HUES6 (cell line): Measurements from ENCODE around the gene SDHA.
"Not testable (repeated sequence)": the region's sequence is repeated elsewhere in the genome, so short reads cannot be mapped to it uniquely, and the experiment has no call there.

ENCODE experiments used
- H3K27ac ChIP-seq: 2 replicates; pipeline ENCODE4 v1.7.0; 2013; ENCODE audit warnings: low read depth, mild to moderate bottlenecking, low read length, inconsistent platforms
- H3K27me3 ChIP-seq: 2 replicates; pipeline ENCODE4 v1.6.1; 2013; ENCODE audit warnings: low read length; ENCODE audit not compliant: control insufficient read depth, insufficient read depth
- H3K36me3 ChIP-seq: 2 replicates; pipeline ENCODE4 v1.6.1; 2013; ENCODE audit warnings: low read length; ENCODE audit not compliant: control insufficient read depth, insufficient read depth
- H3K4me1 ChIP-seq: 2 replicates; pipeline ENCODE4 v1.6.1; 2013; ENCODE audit warnings: low read length; ENCODE audit not compliant: control insufficient read depth, insufficient read depth
- H3K4me3 ChIP-seq: 2 replicates; pipeline ENCODE4 v1.5.1; 2013; ENCODE audit warnings: low read depth, low read length
- H3K9ac ChIP-seq: one replicate; pipeline ENCODE4 v1.6.1; 2013; ENCODE audit warnings: mild to moderate bottlenecking, low read length
- H3K9me3 ChIP-seq: 2 replicates; pipeline ENCODE4 v1.6.1; 2013; ENCODE audit warnings: low read depth, low read length; ENCODE audit not compliant: control insufficient read depth, insufficient read depth

SDHA gene

GRCh38 chr5:245717-246116 lies 27.6 kb downstream of the SDHA start:
- H3K9me3 ChIP-seq: peaks cover 33% of the 10 kb centered on the region
- H3K27me3 ChIP-seq, H3K9ac ChIP-seq, H3K4me3 ChIP-seq, H3K27ac ChIP-seq, H3K4me1 ChIP-seq: not testable (repeated sequence)
- peaks cover 84% of the 10 kb centered on the region for H3K36me3 ChIP-seq

- not testable (repeated sequence) for H3K9ac ChIP-seq, H3K27me3 ChIP-seq, H3K4me1 ChIP-seq, H3K27ac ChIP-seq, H3K4me3 ChIP-seq
- H3K36me3 ChIP-seq: peaks cover 81% of the 10 kb centered on the region
- H3K9me3 ChIP-seq: peaks cover 13% of the 10 kb centered on the region; the same call in 1 of the 2 replicates
Observed at GRCh38 chr5:250396-250795, 32.3 kb downstream of the SDHA start.

GRCh38 chr5:251016-251415 lies 32.9 kb downstream of the SDHA start:
- H3K9ac ChIP-seq, H3K27ac ChIP-seq, H3K4me3 ChIP-seq, H3K27me3 ChIP-seq, H3K4me1 ChIP-seq: not testable (repeated sequence)
- peaks cover 78% of the 10 kb centered on the region for H3K36me3 ChIP-seq
- peaks cover 13% of the 10 kb centered on the region; the same call in 1 of the 2 replicates for H3K9me3 ChIP-seq

GRCh38 chr5:251538-251937 lies 33.4 kb downstream of the SDHA start:
- H3K9me3 ChIP-seq: peaks cover 13% of the 10 kb centered on the region; the same call in 1 of the 2 replicates
- H3K4me3 ChIP-seq, H3K27me3 ChIP-seq, H3K9ac ChIP-seq, H3K4me1 ChIP-seq, H3K27ac ChIP-seq: not testable (repeated sequence)
- peaks cover 79% of the 10 kb centered on the region for H3K36me3 ChIP-seq

- Histone ChIP-seq H3K9me3 (peaks cover 13% of the 10 kb centered on the region; the same call in 1 of the 2 replicates), H3K36me3 (peaks cover 81% of the 10 kb centered on the region)
- not testable (repeated sequence) for H3K27me3 ChIP-seq, H3K4me3 ChIP-seq, H3K9ac ChIP-seq, H3K4me1 ChIP-seq, H3K27ac ChIP-seq
Observed at GRCh38 chr5:251975-252374, 33.9 kb downstream of the SDHA start.

GRCh38 chr5:252546-252945 lies 34.4 kb downstream of the SDHA start:
- H3K4me1 ChIP-seq: no peaks in the 10 kb centered on the region
- H3K9me3 ChIP-seq: peaks cover 11% of the 10 kb centered on the region; the same call in 1 of the 2 replicates
- no peak overlapping the region for H3K9ac ChIP-seq
- H3K27ac ChIP-seq: no peak overlapping the region
- no peaks in the 10 kb centered on the region for H3K27me3 ChIP-seq
- no peak overlapping the region for H3K4me3 ChIP-seq
- peaks cover 81% of the 10 kb centered on the region for H3K36me3 ChIP-seq

- peaks cover 70% of the 10 kb centered on the region for H3K36me3 ChIP-seq
- not testable (repeated sequence) for H3K27me3 ChIP-seq, H3K9me3 ChIP-seq, H3K9ac ChIP-seq, H3K4me3 ChIP-seq, H3K27ac ChIP-seq, H3K4me1 ChIP-seq
Observed at GRCh38 chr5:254322-254721, 36.2 kb downstream of the SDHA start.

GRCh38 chr5:255116-255515 lies 37.0 kb downstream of the SDHA start:
- peaks cover 63% of the 10 kb centered on the region for H3K36me3 ChIP-seq

GRCh38 chr5:256347-256746 lies 38.2 kb downstream of the SDHA start:
- not testable (repeated sequence) for H3K4me1 ChIP-seq, H3K9ac ChIP-seq, H3K4me3 ChIP-seq, H3K27me3 ChIP-seq, H3K9me3 ChIP-seq, H3K27ac ChIP-seq
- H3K36me3 ChIP-seq: peaks cover 53% of the 10 kb centered on the region

More at GRCh38 chr5:255116-255515, 37.0 kb downstream of the SDHA start:
- H3K27ac ChIP-seq, H3K9ac ChIP-seq, H3K9me3 ChIP-seq, H3K27me3 ChIP-seq, H3K4me3 ChIP-seq, H3K4me1 ChIP-seq: not testable (repeated sequence)

GRCh38 chr5:257148-257547 lies 39.0 kb downstream of the SDHA start:
- H3K27me3 ChIP-seq: no peaks in the 10 kb centered on the region
- peaks cover 5% of the 10 kb centered on the region for H3K9me3 ChIP-seq
- no peak overlapping the region for H3K4me3 ChIP-seq
- no peak overlapping the region for H3K27ac ChIP-seq
- no peaks in the 10 kb centered on the region for H3K4me1 ChIP-seq
- H3K36me3 ChIP-seq: peaks cover 47% of the 10 kb centered on the region
- no peak overlapping the region for H3K9ac ChIP-seq

- H3K4me3 ChIP-seq, H3K27me3 ChIP-seq, H3K9me3 ChIP-seq, H3K9ac ChIP-seq, H3K27ac ChIP-seq, H3K4me1 ChIP-seq: not testable (repeated sequence)
- peaks cover 21% of the 10 kb centered on the region for H3K36me3 ChIP-seq
Observed at GRCh38 chr5:263275-263974, 45.3 kb downstream of the SDHA start.
